GM18873 (cell line): ENCODE results near the gene CSNK1A1L.
"Not testable (repeated sequence)": the region's sequence is repeated elsewhere in the genome, so short reads cannot be mapped to it uniquely, and the experiment has no call there.

Experiments used
- ATAC-seq: cut with Tn5 transposase; IDR thresholded peaks from one replicate; pipeline ENCODE4 v1.9.1; 2021; ENCODE audit warnings: mild to moderate bottlenecking, moderate library complexity, moderate number of reproducible peaks; ENCODE audit not compliant: unreplicated experiment, low FRiP score

Gene CSNK1A1L

DNA sequence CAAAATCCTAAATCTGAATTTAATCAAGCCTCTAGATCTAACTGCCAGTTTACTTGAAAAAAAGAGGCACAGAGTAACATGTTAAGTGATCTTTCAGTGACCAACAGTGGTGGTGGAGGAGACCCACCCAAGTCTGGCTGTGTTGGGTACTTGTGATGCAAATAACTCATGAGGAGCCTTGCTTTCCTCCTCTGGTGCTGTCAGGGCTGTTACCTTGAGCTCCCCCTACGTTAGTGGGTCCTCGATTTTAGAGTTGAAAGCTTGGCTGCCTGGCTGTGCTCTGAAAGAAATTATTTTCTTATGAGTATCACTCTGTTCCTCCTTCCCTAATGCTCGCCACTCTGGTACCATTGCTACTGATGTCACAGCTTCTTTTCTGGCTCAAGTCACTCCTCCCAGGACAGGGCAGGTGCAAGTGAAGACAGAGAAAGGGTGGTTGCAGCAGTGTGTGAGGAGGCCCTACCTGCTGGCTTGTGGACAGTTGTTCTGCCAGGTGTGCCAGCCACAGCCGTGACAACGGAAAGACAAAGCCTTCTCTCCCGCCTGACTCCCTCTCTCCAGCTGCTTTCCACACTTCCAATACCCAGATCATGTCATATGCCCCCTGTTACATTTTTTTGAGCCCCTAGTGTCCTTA lies 39.5 kb downstream of the CSNK1A1L start:
- ATAC-seq = no peak

- ATAC-seq = peak; percentile 31
These were observed 45.6 kb downstream of the CSNK1A1L start for GRCh38 chr13:37059848-37060192.

- ATAC-seq = peak; percentile 94
These were observed 46.3 kb downstream of the CSNK1A1L start, which contains the start of gene SUPT20H for GRCh38 chr13:37058910-37059847. TSS of gene SUPT20H (minus strand) at chr13:37059688. CDS start at chr13:37051490, 8,198 bp downstream.

DNA sequence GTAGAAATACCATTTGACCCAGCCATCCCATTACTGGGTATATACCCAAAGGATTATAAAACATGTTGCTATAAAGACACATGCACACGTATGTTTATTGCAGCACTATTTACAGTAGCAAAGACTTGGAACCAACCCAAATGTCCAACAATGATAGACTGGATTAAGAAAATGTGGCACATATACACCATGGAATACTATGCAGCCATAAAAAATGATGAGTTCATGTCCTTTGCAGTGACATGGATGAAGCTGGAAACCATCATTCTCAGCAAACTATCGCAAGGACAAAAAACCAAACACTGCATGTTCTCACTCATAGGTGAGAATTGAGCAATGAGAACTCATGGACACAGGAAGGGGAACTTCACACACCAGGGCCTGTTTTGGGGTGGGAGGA lies 49.2 kb downstream of the CSNK1A1L start:
- ATAC-seq = not testable (repeated sequence)
